Endodermal cell (in vitro differentiated cells): Measurements from ENCODE around the gene BCDIN3D. TPM values are rescaled to one million over a fixed set of nuclear protein-coding genes. Genes with fewer than 3 reads are reported as not detected.
"Not testable (repeated sequence)": the region's sequence is repeated elsewhere in the genome, so short reads cannot be mapped to it uniquely, and the experiment has no call there.

Source experiments
- DNase-seq: peaks from one replicate; pipeline ENCODE4 v3.0.0-alpha.2; 2017
- H3K27ac ChIP-seq: 2 replicates; pipeline ENCODE4 v1.5.1; 2013; ENCODE audit warnings: mild to moderate bottlenecking, low read depth, low read length, moderate library complexity
- H3K27me3 ChIP-seq: 2 replicates; pipeline ENCODE4 v1.6.1; 2013; ENCODE audit warnings: mild to moderate bottlenecking, low read length, moderate library complexity; ENCODE audit not compliant: insufficient read depth, control insufficient read depth, poor library complexity, severe bottlenecking
- H3K36me3 ChIP-seq: 2 replicates; pipeline ENCODE4 v1.7.0; 2013; ENCODE audit warnings: mild to moderate bottlenecking, low read length, moderate library complexity; ENCODE audit not compliant: control insufficient read depth, insufficient read depth
- H3K4me1 ChIP-seq: one replicate; pipeline ENCODE4 v1.7.0; 2013; ENCODE audit warnings: low read length; ENCODE audit not compliant: control insufficient read depth, insufficient read depth
- H3K4me3 ChIP-seq: 2 replicates; pipeline ENCODE4 v1.5.1; 2013; ENCODE audit warnings: mild to moderate bottlenecking, low read length, moderate library complexity
- H3K9ac ChIP-seq: 2 replicates; pipeline ENCODE4 v1.6.1; 2013; ENCODE audit warnings: mild to moderate bottlenecking, low read length, moderate library complexity; ENCODE audit not compliant: poor library complexity, severe bottlenecking; ENCODE audit errors: extremely low read depth
- H3K9me3 ChIP-seq: 2 replicates; pipeline ENCODE4 v1.6.1; 2013; ENCODE audit warnings: mild to moderate bottlenecking, low read length, moderate library complexity; ENCODE audit not compliant: control insufficient read depth
- H3K27ac Mint-ChIP-seq: 2 replicates; pipeline ENCODE4 v1.8.0; 2020; ENCODE audit warnings: mixed read lengths
- H3K27me3 Mint-ChIP-seq: 2 replicates; pipeline ENCODE4 v1.8.0; 2021; ENCODE audit warnings: mild to moderate bottlenecking, mixed read lengths; ENCODE audit not compliant: insufficient read depth
- H3K36me3 Mint-ChIP-seq: 2 replicates; pipeline ENCODE4 v1.8.0; 2020; ENCODE audit warnings: low read depth, mixed read lengths
- H3K4me1 Mint-ChIP-seq: 2 replicates; pipeline ENCODE4 v1.8.0; 2020; ENCODE audit warnings: mixed read lengths
- H3K4me3 Mint-ChIP-seq: 2 replicates; pipeline ENCODE4 v1.8.0; 2020; ENCODE audit warnings: mild to moderate bottlenecking, moderate library complexity, mixed read lengths
- H3K9me3 Mint-ChIP-seq: 2 replicates; pipeline ENCODE4 v1.8.0; 2020; ENCODE audit warnings: mild to moderate bottlenecking, mixed read lengths
- CTCF ChIP-seq: fragments of 200-600 bp; sonication (generic); conservative IDR thresholded peaks from 2 replicates; pipeline ENCODE4 v1.5.0; 2021; ENCODE audit warnings: antibody characterized with exemption, mild to moderate bottlenecking
- WGBS, 2 experiments: methylation state at CpG; one replicate each; pipeline versions ENCODE4 v1.1.5 to v1.1.7; 2013; ENCODE audit warnings: missing lambda C conversion rate in 2 of 2, mixed read lengths in 1 of 2; ENCODE audit not compliant: insufficient coverage in 1 of 2, insufficient read length in 1 of 2; 5-methylcytosine and 5-hydroxymethylcytosine counted together
- total RNA-seq, 2 donors: library from RNA; stranded (reverse); fragmentation: NEBNext Ultra II Directional in 1 of 2; extraction: Animal tissue kit (Norgen Biotek cat#: 25700) in 1 of 2; gene quantifications; 2 replicates in 1 of 2; 3 replicates in 1 of 2; pipeline ENCODE4 v1.2.1, GENCODE V29; 2021

BCDIN3D gene
- total RNA-seq, 2 donors from 2014 or later: 2.8 to 3.8 TPM

- Mint-ChIP-seq H3K4me3 (no peak overlapping the region), H3K36me3 (no peaks in the 10 kb centered on the region), H3K4me1 (peaks cover 40% of the 10 kb centered on the region), H3K27ac (no peak overlapping the region), H3K9me3 (peaks cover 14% of the 10 kb centered on the region), H3K27me3 (peaks cover 8% of the 10 kb centered on the region)
- no peaks in the 10 kb centered on the region for H3K36me3 ChIP-seq
- peaks cover 25% of the 10 kb centered on the region for H3K4me1 ChIP-seq
- no peak overlapping the region for H3K4me3 ChIP-seq
- no peak overlapping the region for H3K27ac ChIP-seq
- H3K27me3 ChIP-seq: no peaks in the 10 kb centered on the region
- no peaks in the 10 kb centered on the region for H3K9me3 ChIP-seq
- DNase-seq: peak; percentile 45
- 89 to 94% methylated on average over 4 to 5 of the region's 5 CpGs for WGBS, 2 experiments
- no peak for TF ChIP-seq CTCF
- H3K9ac ChIP-seq: no peak overlapping the region
These were observed 38.0 kb upstream of the BCDIN3D start for GRCh38 chr12:49880756-49881414.

DNA sequence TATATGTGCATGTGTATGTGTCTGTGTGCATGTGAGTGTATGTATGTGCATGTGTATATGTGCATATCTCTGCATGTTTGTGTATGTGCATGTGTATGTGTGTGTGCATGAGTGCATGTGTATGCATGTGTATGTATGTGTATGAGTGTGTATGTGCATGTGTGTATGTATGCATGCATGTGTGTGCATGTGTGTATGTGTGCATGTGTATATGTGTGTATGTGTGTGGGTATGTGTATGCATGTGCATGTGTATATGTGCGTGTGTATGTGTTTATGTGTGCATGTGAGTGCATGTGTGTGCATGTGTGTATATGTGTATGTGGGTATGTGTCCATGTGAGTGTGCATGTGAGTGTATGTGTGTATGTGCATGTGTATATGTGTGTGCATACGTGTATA lies 36.2 kb upstream of the BCDIN3D start:
- H3K4me3 ChIP-seq, H3K4me3 Mint-ChIP-seq, DNase-seq, H3K27ac ChIP-seq, H3K27me3 Mint-ChIP-seq, H3K36me3 Mint-ChIP-seq, H3K9ac ChIP-seq, H3K27me3 ChIP-seq, H3K36me3 ChIP-seq, H3K27ac Mint-ChIP-seq, H3K9me3 ChIP-seq: not testable (repeated sequence)
- Mint-ChIP-seq H3K4me1 (peaks cover 23% of the 10 kb centered on the region), H3K9me3 (peaks cover 14% of the 10 kb centered on the region)
- H3K4me1 ChIP-seq: peaks cover 21% of the 10 kb centered on the region
- 95 to 100% methylated on average over 1 to 2 of the region's 2 CpGs for WGBS, 2 experiments

DNA sequence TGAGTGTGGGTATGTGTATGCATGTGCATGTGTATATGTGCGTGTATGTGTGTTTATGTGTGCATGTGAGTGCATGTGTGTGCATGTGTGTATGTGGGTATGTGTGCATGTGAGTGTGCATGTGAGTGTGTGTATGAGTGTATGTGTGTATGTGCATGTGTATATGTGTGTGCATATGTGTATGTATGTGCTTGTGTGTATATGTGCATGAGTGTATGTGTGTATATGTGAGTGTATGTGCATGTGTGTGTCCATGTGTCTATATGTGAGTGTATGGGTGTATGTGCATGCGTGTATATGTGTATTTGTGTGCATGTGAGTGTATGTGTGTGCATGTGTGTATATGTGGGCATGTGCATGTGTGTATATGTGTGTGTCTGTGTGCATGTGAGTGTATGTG lies 35.1 kb upstream of the BCDIN3D start:
- no peaks in the 10 kb centered on the region for H3K36me3 ChIP-seq
- H3K36me3 Mint-ChIP-seq: no peaks in the 10 kb centered on the region
- H3K4me1 Mint-ChIP-seq: peaks cover 16% of the 10 kb centered on the region
- H3K4me3 Mint-ChIP-seq: no peak overlapping the region
- H3K4me1 ChIP-seq: peaks cover 16% of the 10 kb centered on the region
- no peak overlapping the region for H3K27ac ChIP-seq
- no peak for TF ChIP-seq CTCF
- no peaks in the 10 kb centered on the region for H3K9me3 ChIP-seq
- 56% methylated on average over 2 of the region's 2 CpGs; no CpG with 5 or more reads in 1 of the 2 experiments for WGBS, 2 experiments
- H3K27ac Mint-ChIP-seq: no peak overlapping the region
- no peak overlapping the region for H3K9ac ChIP-seq
- peaks cover 3% of the 10 kb centered on the region for H3K27me3 Mint-ChIP-seq
- H3K4me3 ChIP-seq: no peak overlapping the region
- peaks cover 14% of the 10 kb centered on the region for H3K9me3 Mint-ChIP-seq
- no peak for DNase-seq
- no peaks in the 10 kb centered on the region for H3K27me3 ChIP-seq

- Histone ChIP-seq H3K27ac (no peak overlapping the region), H3K4me3 (no peak overlapping the region), H3K36me3 (no peaks in the 10 kb centered on the region), H3K27me3 (no peaks in the 10 kb centered on the region), H3K9ac (no peak overlapping the region), H3K4me1 (peaks cover 7% of the 10 kb centered on the region), H3K9me3 (no peaks in the 10 kb centered on the region)
- Mint-ChIP-seq H3K4me3 (no peak overlapping the region), H3K36me3 (no peaks in the 10 kb centered on the region), H3K27me3 (peaks cover 3% of the 10 kb centered on the region), H3K27ac (no peak overlapping the region), H3K4me1 (peaks cover 6% of the 10 kb centered on the region), H3K9me3 (peaks cover 14% of the 10 kb centered on the region)
- no peak for TF ChIP-seq CTCF
- WGBS, 2 experiments: 71 to 100% methylated on average over 1 to 5 of the region's 5 CpGs
- peak; percentile 48 for DNase-seq
These were observed 34.2 kb upstream of the BCDIN3D start for GRCh38 chr12:49877066-49877465.
